Neuronal stem cell (in vitro differentiated cells): ENCODE data around the gene ZMYM3.

Experiments used
- DNase-seq: peaks from one replicate; pipeline ENCODE4 v3.0.0-alpha.2; 2013; ENCODE audit warnings: low spot score
- H2AFZ ChIP-seq: one replicate; pipeline ENCODE4 v1.6.1; 2013; ENCODE audit warnings: mild to moderate bottlenecking, low read length, inconsistent platforms
- H2AK5ac ChIP-seq: 2 replicates; pipeline ENCODE4 v1.6.1; 2013; ENCODE audit warnings: low read depth, mild to moderate bottlenecking, inconsistent platforms, low read length, moderate library complexity, mixed read lengths
- H2BK120ac ChIP-seq: 2 replicates; pipeline ENCODE4 v1.6.1; 2013; ENCODE audit warnings: low read depth, mild to moderate bottlenecking, inconsistent platforms, low read length, moderate library complexity, mixed read lengths
- H2BK12ac ChIP-seq: one replicate; pipeline ENCODE4 v1.6.1; 2013; ENCODE audit warnings: low read length, inconsistent platforms
- H2BK15ac ChIP-seq: 2 replicates; pipeline ENCODE4 v1.6.1; 2013; ENCODE audit warnings: mild to moderate bottlenecking, low read length, inconsistent platforms, mixed read lengths
- H2BK5ac ChIP-seq: one replicate; pipeline ENCODE4 v1.6.1; 2013; ENCODE audit warnings: inconsistent platforms, mild to moderate bottlenecking, low read length, moderate library complexity
- H3K14ac ChIP-seq: one replicate; pipeline ENCODE4 v1.6.1; 2013; ENCODE audit warnings: low read length, inconsistent platforms
- H3K18ac ChIP-seq: 2 replicates; pipeline ENCODE4 v1.6.1; 2013; ENCODE audit warnings: low read length, inconsistent platforms
- H3K23ac ChIP-seq: 2 replicates; pipeline ENCODE4 v1.6.1; 2013; ENCODE audit warnings: low read depth, mild to moderate bottlenecking, mixed read lengths, low read length, inconsistent platforms; ENCODE audit not compliant: poor library complexity
- H3K27ac ChIP-seq: replicated peaks from 3 replicates; pipeline ENCODE4 v1.5.1; 2013; ENCODE audit warnings: low read length, inconsistent platforms
- H3K27me3 ChIP-seq, 3 experiments: 2 replicates each; pipeline ENCODE4 v1.6.1; 2013; ENCODE audit warnings: low read length in 3 of 3, mild to moderate bottlenecking in 2 of 3, inconsistent platforms in 1 of 3, low read depth in 1 of 3, mixed read lengths in 1 of 3, moderate library complexity in 1 of 3; ENCODE audit not compliant: control insufficient read depth in 3 of 3, insufficient read depth in 3 of 3
- H3K36me3 ChIP-seq, 2 donors: replicated peaks in 1 of 2; 2 replicates each; pipeline ENCODE4 v1.6.1; 2013; ENCODE audit warnings: low read length in 2 of 2; ENCODE audit not compliant: control insufficient read depth in 2 of 2, insufficient read depth in 2 of 2
- H3K4ac ChIP-seq: 2 replicates; pipeline ENCODE4 v1.6.1; 2013; ENCODE audit warnings: inconsistent platforms, mild to moderate bottlenecking, low read length, moderate library complexity
- H3K4me1 ChIP-seq, 2 donors: 1 replicate in 1 of 2; 2 replicates in 1 of 2; pipeline ENCODE4 v1.6.1; 2013; ENCODE audit warnings: low read length in 2 of 2, low read depth in 1 of 2; ENCODE audit not compliant: control insufficient read depth in 2 of 2, insufficient read depth in 1 of 2
- H3K4me2 ChIP-seq: one replicate; pipeline ENCODE4 v1.6.1; 2013; ENCODE audit warnings: mild to moderate bottlenecking, low read length, inconsistent platforms; ENCODE audit not compliant: insufficient read depth, poor library complexity, severe bottlenecking
- H3K4me3 ChIP-seq, 2 donors: 2 replicates each; pipeline ENCODE4 v1.5.1; 2013; ENCODE audit warnings: low read length in 2 of 2, mild to moderate bottlenecking in 2 of 2, inconsistent platforms in 1 of 2, moderate library complexity in 1 of 2
- H3K79me1 ChIP-seq: one replicate; pipeline ENCODE4 v1.6.1; 2013; ENCODE audit warnings: low read depth, mild to moderate bottlenecking, inconsistent platforms, low read length, moderate library complexity
- H3K9ac ChIP-seq: one replicate; pipeline ENCODE4 v1.6.1; 2013; ENCODE audit warnings: mild to moderate bottlenecking, low read depth, low read length, inconsistent platforms; ENCODE audit not compliant: poor library complexity
- H3K9me3 ChIP-seq, 2 donors: replicated peaks in 1 of 2; 2 replicates each; pipeline versions ENCODE3 to v1.6.1; 2013; ENCODE audit warnings: low read length in 2 of 2, mild to moderate bottlenecking in 2 of 2, inconsistent platforms in 1 of 2, low read depth in 1 of 2, mixed read lengths in 1 of 2, moderate library complexity in 1 of 2; ENCODE audit not compliant: control insufficient read depth in 2 of 2, insufficient read depth in 1 of 2
- H4K8ac ChIP-seq: one replicate; pipeline ENCODE4 v1.6.1; 2013; ENCODE audit warnings: low read depth, mild to moderate bottlenecking, inconsistent platforms, low read length, moderate library complexity
- H4K91ac ChIP-seq: one replicate; pipeline ENCODE4 v1.6.1; 2013; ENCODE audit warnings: low read length, low read depth, mild to moderate bottlenecking, inconsistent platforms; ENCODE audit not compliant: poor library complexity
- WGBS, 2 donors: extraction: QIAGEN DNeasy Blood & Tissue Kit; methylation state at CpG; one replicate each; pipeline ENCODE4 v1.1.7; 2013; ENCODE audit warnings: missing lambda C conversion rate in 2 of 2, mixed read lengths in 1 of 2; ENCODE audit not compliant: insufficient read length in 2 of 2, insufficient replicate concordance in 1 of 2; ENCODE audit errors: extremely low coverage in 2 of 2; 5-methylcytosine and 5-hydroxymethylcytosine counted together

Gene ZMYM3

GRCh38 chrX:71198066-71198465 is 55.9 kb downstream of the ZMYM3 start:
- WGBS, 2 donors: no CpG with 5 or more reads among the region's 3 CpGs
- peak overlapping the region; percentile 72 for H2AFZ ChIP-seq
- no peak overlapping the region for H4K8ac ChIP-seq
- no peak overlapping the region for H3K4ac ChIP-seq
- H3K27ac ChIP-seq: no peak overlapping the region
- H3K4me3 ChIP-seq: no peak overlapping the region
- H3K79me1 ChIP-seq: no peaks in the 10 kb centered on the region
- no peak overlapping the region for H3K23ac ChIP-seq
- H3K14ac ChIP-seq: no peak overlapping the region
- no peak overlapping the region for H2BK5ac ChIP-seq
- H3K4me2 ChIP-seq: no peak overlapping the region
- no peak overlapping the region for H3K9ac ChIP-seq
- H2BK120ac ChIP-seq: no peak overlapping the region
- no peak overlapping the region for H2BK12ac ChIP-seq
- H3K9me3 ChIP-seq: no peaks in the 10 kb centered on the region
- no peak overlapping the region for H2AK5ac ChIP-seq
- no peak overlapping the region for H2BK15ac ChIP-seq
- no peak overlapping the region for H4K91ac ChIP-seq
- no peak overlapping the region for H3K18ac ChIP-seq
- no peak for DNase-seq
- H3K36me3 ChIP-seq: no peaks in the 10 kb centered on the region
- H3K27me3 ChIP-seq: no peaks in the 10 kb centered on the region
- H3K4me1 ChIP-seq: no peaks in the 10 kb centered on the region

- Histone ChIP-seq H3K27me3 (no peaks in the 10 kb centered on the region), H3K36me3 (no peaks in the 10 kb centered on the region), H2BK120ac (no peak overlapping the region), H3K23ac (no peak overlapping the region), H4K8ac (no peak overlapping the region), H2AK5ac (no peak overlapping the region), H3K4me1 (peaks cover 2 to 5% of the 10 kb centered on the region in 2 donors), H3K4me3 (no peak overlapping the region), H3K18ac (no peak overlapping the region), H3K4ac (no peak overlapping the region), H2BK12ac (no peak overlapping the region), H3K27ac (no peak overlapping the region), H2BK15ac (no peak overlapping the region), H2AFZ (peak overlapping the region; percentile 10), H3K4me2 (no peak overlapping the region), H2BK5ac (no peak overlapping the region), H3K14ac (no peak overlapping the region), H3K79me1 (no peaks in the 10 kb centered on the region), H3K9me3 (no peaks in the 10 kb centered on the region), H4K91ac (no peak overlapping the region), H3K9ac (no peak overlapping the region)
- WGBS, 2 donors: no CpG with 5 or more reads among the region's 4 CpGs
- DNase-seq: no peak
These were observed 57.8 kb downstream of the ZMYM3 start for GRCh38 chrX:71195964-71196649.

GRCh38 chrX:71191248-71191647 is 62.7 kb downstream of the ZMYM3 start:
- no peak for DNase-seq
- peak overlapping the region; percentile 83 for H2AFZ ChIP-seq
- H3K18ac ChIP-seq: no peak overlapping the region
- H4K91ac ChIP-seq: no peak overlapping the region
- no peak overlapping the region for H3K9ac ChIP-seq
- no peak overlapping the region for H2BK12ac ChIP-seq
- no peaks in the 10 kb centered on the region for H3K9me3 ChIP-seq
- no peak overlapping the region for H3K4ac ChIP-seq
- no peak overlapping the region for H3K23ac ChIP-seq
- no peaks in the 10 kb centered on the region for H3K27me3 ChIP-seq
- no peak overlapping the region for H2BK15ac ChIP-seq
- H3K4me1 ChIP-seq: peaks cover 2 to 10% of the 10 kb centered on the region in 2 donors
- H3K4me2 ChIP-seq: no peak overlapping the region
- H3K4me3 ChIP-seq: no peak overlapping the region
- H2AK5ac ChIP-seq: no peak overlapping the region
- no peak overlapping the region for H2BK5ac ChIP-seq
- H4K8ac ChIP-seq: no peak overlapping the region
- no peaks in the 10 kb centered on the region for H3K36me3 ChIP-seq
- H2BK120ac ChIP-seq: no peak overlapping the region
- no peaks in the 10 kb centered on the region for H3K79me1 ChIP-seq
- H3K27ac ChIP-seq: no peak overlapping the region
- no peak overlapping the region for H3K14ac ChIP-seq
